ENCODE results near the gene OR6K3. TPM values are rescaled to one million over a fixed set of nuclear protein-coding genes. Genes with fewer than 3 reads are reported as not detected.

Gene OR6K3
- total RNA-seq (2014; rRNA removed; shearing (Covaris generic)) = not detected in 2 replicates

GRCh38 chr1:158720620-158721019 is at the start of gene OR6K3:
Gene OR6K3, minus strand, starts transcription at chr1:158720720. Its CDS starts 2,605 bp downstream, at chr1:158718115.
- H3K27me3 ChIP-seq (replicated peaks) = no peaks in the 10 kb centered on the region
- no peak for DNase-seq (ENCODE audit: low read depth in 1 of 2, low spot score in 2 of 2)
- no peaks in the 10 kb centered on the region for H3K9me3 ChIP-seq (replicated peaks)
- no peak within 1 kb of the TSS for H3K4me3 ChIP-seq
- no peaks in the 10 kb centered on the region for H3K4me1 ChIP-seq (replicated peaks)
- H3K36me3 ChIP-seq = no peaks in the 10 kb centered on the region
- H3K27ac ChIP-seq = no peak within 1 kb of the TSS

GRCh38 chr1:158754420-158754819 is 33.9 kb upstream of the OR6K3 start, which contains the start of gene OR6K6:
Gene OR6K6, plus strand, starts transcription at chr1:158754720. Its CDS starts 168 bp downstream, at chr1:158754888.
- Histone ChIP-seq H3K9me3 (replicated peaks) (no peaks in the 10 kb centered on the region), H3K36me3 (no peaks in the 10 kb centered on the region), H3K27ac (no peak within 1 kb of the TSS), H3K27me3 (replicated peaks) (no peaks in the 10 kb centered on the region), H3K4me1 (replicated peaks) (no peaks in the 10 kb centered on the region), H3K4me3 (no peak within 1 kb of the TSS)
- no peak for DNase-seq (ENCODE audit: low read depth in 1 of 2, low spot score in 2 of 2)

- Histone ChIP-seq H3K36me3 (no peaks in the 10 kb centered on the region), H3K27me3 (replicated peaks) (no peaks in the 10 kb centered on the region), H3K4me1 (replicated peaks) (no peaks in the 10 kb centered on the region), H3K9me3 (replicated peaks) (no peaks in the 10 kb centered on the region), H3K27ac (no peak overlapping the region), H3K4me3 (no peak overlapping the region)
- no peak for DNase-seq (ENCODE audit: low read depth in 1 of 2, low spot score in 2 of 2)
Observed at GRCh38 chr1:158752155-158752712, 31.7 kb upstream of the OR6K3 start.

GRCh38 chr1:158735848-158736247 is 15.3 kb upstream of the OR6K3 start:
- Histone ChIP-seq H3K4me1 (replicated peaks) (no peaks in the 10 kb centered on the region), H3K9me3 (replicated peaks) (no peaks in the 10 kb centered on the region), H3K36me3 (no peaks in the 10 kb centered on the region), H3K27me3 (replicated peaks) (no peaks in the 10 kb centered on the region), H3K4me3 (no peak overlapping the region), H3K27ac (no peak overlapping the region)
- no peak for DNase-seq (ENCODE audit: low read depth in 1 of 2, low spot score in 2 of 2)

GRCh38 chr1:158732524-158732923 is 12.0 kb upstream of the OR6K3 start:
- H3K9me3 ChIP-seq (replicated peaks) = no peaks in the 10 kb centered on the region
- no peak overlapping the region for H3K4me3 ChIP-seq
- DNase-seq (ENCODE audit: low read depth in 1 of 2, low spot score in 2 of 2) = no peak
- no peak overlapping the region for H3K27ac ChIP-seq
- no peaks in the 10 kb centered on the region for H3K4me1 ChIP-seq (replicated peaks)
- H3K27me3 ChIP-seq (replicated peaks) = no peaks in the 10 kb centered on the region
- H3K36me3 ChIP-seq = no peaks in the 10 kb centered on the region

GRCh38 chr1:158731707-158732106 is 11.2 kb upstream of the OR6K3 start:
- Histone ChIP-seq H3K9me3 (replicated peaks) (no peaks in the 10 kb centered on the region), H3K36me3 (no peaks in the 10 kb centered on the region), H3K4me1 (replicated peaks) (no peaks in the 10 kb centered on the region), H3K27ac (no peak overlapping the region), H3K4me3 (no peak overlapping the region), H3K27me3 (replicated peaks) (no peaks in the 10 kb centered on the region)
- no peak for DNase-seq (ENCODE audit: low read depth in 1 of 2, low spot score in 2 of 2)

GRCh38 chr1:158730453-158730852 is 9.9 kb upstream of the OR6K3 start:
- Histone ChIP-seq H3K9me3 (replicated peaks) (no peaks in the 10 kb centered on the region), H3K27me3 (replicated peaks) (no peaks in the 10 kb centered on the region), H3K4me1 (replicated peaks) (no peaks in the 10 kb centered on the region), H3K4me3 (no peak overlapping the region), H3K36me3 (no peaks in the 10 kb centered on the region), H3K27ac (no peak overlapping the region)
- DNase-seq (ENCODE audit: low read depth in 1 of 2, low spot score in 2 of 2) = no peak

- Histone ChIP-seq H3K27me3 (replicated peaks) (no peaks in the 10 kb centered on the region), H3K9me3 (replicated peaks) (no peaks in the 10 kb centered on the region), H3K27ac (no peak overlapping the region), H3K36me3 (no peaks in the 10 kb centered on the region), H3K4me3 (no peak overlapping the region), H3K4me1 (replicated peaks) (no peaks in the 10 kb centered on the region)
- no peak for DNase-seq (ENCODE audit: low read depth in 1 of 2, low spot score in 2 of 2)
Observed at GRCh38 chr1:158728510-158729225, 8.1 kb upstream of the OR6K3 start.

GRCh38 chr1:158724442-158724841 is 3.9 kb upstream of the OR6K3 start:
- Histone ChIP-seq H3K27me3 (replicated peaks) (no peaks in the 10 kb centered on the region), H3K36me3 (no peaks in the 10 kb centered on the region), H3K9me3 (replicated peaks) (no peaks in the 10 kb centered on the region), H3K4me1 (replicated peaks) (no peaks in the 10 kb centered on the region), H3K4me3 (no peak overlapping the region), H3K27ac (no peak overlapping the region)
- DNase-seq (ENCODE audit: low read depth in 1 of 2, low spot score in 2 of 2) = no peak

- H3K36me3 ChIP-seq = no peaks in the 10 kb centered on the region
- H3K4me3 ChIP-seq = no peak overlapping the region
- H3K27me3 ChIP-seq (replicated peaks) = no peaks in the 10 kb centered on the region
- H3K9me3 ChIP-seq (replicated peaks) = no peaks in the 10 kb centered on the region
- no peaks in the 10 kb centered on the region for H3K4me1 ChIP-seq (replicated peaks)
- H3K27ac ChIP-seq = no peak overlapping the region
- DNase-seq (ENCODE audit: low read depth in 1 of 2, low spot score in 2 of 2) = no peak
Observed at GRCh38 chr1:158719664-158720063, 856 bp downstream of the OR6K3 start.

GRCh38 chr1:158717344-158717743 is 3.2 kb downstream of the OR6K3 start:
- Histone ChIP-seq H3K27me3 (replicated peaks) (no peaks in the 10 kb centered on the region), H3K27ac (no peak overlapping the region), H3K36me3 (no peaks in the 10 kb centered on the region), H3K4me1 (replicated peaks) (no peaks in the 10 kb centered on the region), H3K4me3 (no peak overlapping the region), H3K9me3 (replicated peaks) (no peaks in the 10 kb centered on the region)
- no peak for DNase-seq (ENCODE audit: low read depth in 1 of 2, low spot score in 2 of 2)

- H3K36me3 ChIP-seq = no peaks in the 10 kb centered on the region
- H3K27ac ChIP-seq = no peak overlapping the region
- no peaks in the 10 kb centered on the region for H3K9me3 ChIP-seq (replicated peaks)
- DNase-seq (ENCODE audit: low read depth in 1 of 2, low spot score in 2 of 2) = no peak
- H3K4me1 ChIP-seq (replicated peaks) = no peaks in the 10 kb centered on the region
- no peaks in the 10 kb centered on the region for H3K27me3 ChIP-seq (replicated peaks)
- no peak overlapping the region for H3K4me3 ChIP-seq
Observed at GRCh38 chr1:158716335-158716734, 4.2 kb downstream of the OR6K3 start.

- no peaks in the 10 kb centered on the region for H3K27me3 ChIP-seq (replicated peaks)
- no peak for DNase-seq (ENCODE audit: low read depth in 1 of 2, low spot score in 2 of 2)
- no peaks in the 10 kb centered on the region for H3K4me1 ChIP-seq (replicated peaks)
- no peak overlapping the region for H3K4me3 ChIP-seq
- H3K36me3 ChIP-seq = no peaks in the 10 kb centered on the region
- H3K27ac ChIP-seq = no peak overlapping the region
- H3K9me3 ChIP-seq (replicated peaks) = no peaks in the 10 kb centered on the region
Observed at GRCh38 chr1:158714754-158715153, 5.8 kb downstream of the OR6K3 start.

- H3K4me3 ChIP-seq = no peak overlapping the region
- no peak overlapping the region for H3K27ac ChIP-seq
- no peaks in the 10 kb centered on the region for H3K4me1 ChIP-seq (replicated peaks)
- H3K27me3 ChIP-seq (replicated peaks) = no peaks in the 10 kb centered on the region
- H3K9me3 ChIP-seq (replicated peaks) = no peaks in the 10 kb centered on the region
- no peaks in the 10 kb centered on the region for H3K36me3 ChIP-seq
- DNase-seq (ENCODE audit: low read depth in 1 of 2, low spot score in 2 of 2) = no peak
Observed at GRCh38 chr1:158711098-158711497, 9.4 kb downstream of the OR6K3 start.
